CD4-positive, alpha-beta T cell treated with Interleukin-4 for 1 hour (primary cell): ENCODE measurements around the gene DGKI.

ENCODE experiments used
- DNase-seq, 2 donors: peaks; one replicate each; pipeline ENCODE4 v3.0.0-alpha.2; 2020 to 2022

Gene DGKI

GRCh38 chr7:137399827-137400823 lies 446.6 kb downstream of the DGKI start:
- DNase-seq = no peak

DNA sequence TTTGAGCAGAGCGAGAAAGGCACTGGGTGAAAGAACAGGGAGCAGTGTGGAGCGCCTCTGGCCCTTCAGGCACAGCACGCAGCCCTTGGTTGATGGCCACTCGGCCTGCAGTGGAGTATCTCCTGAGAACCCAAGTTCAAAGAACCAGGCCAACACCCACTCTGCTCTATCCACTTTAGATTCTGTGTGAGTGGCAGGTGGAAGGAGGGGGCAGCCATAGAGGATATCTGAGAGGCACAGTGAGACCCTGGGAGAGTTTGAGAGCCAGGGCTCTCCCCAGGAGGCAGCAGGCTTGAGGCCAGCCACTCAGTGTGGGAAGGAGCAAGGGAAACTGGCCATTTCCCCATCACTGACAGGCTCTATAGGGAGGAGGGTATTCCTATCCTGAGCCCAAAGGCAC lies 450.7 kb downstream of the DGKI start:
- DNase-seq = no peak

- no peak for DNase-seq
Measured at GRCh38 chr7:137395420-137395819, 451.4 kb downstream of the DGKI start.

GRCh38 chr7:137393570-137393969 lies 453.2 kb downstream of the DGKI start:
- no peak for DNase-seq

GRCh38 chr7:137390076-137390475 lies 456.7 kb downstream of the DGKI start:
- DNase-seq = no peak

- DNase-seq = no peak
Measured at GRCh38 chr7:137388916-137389315, 457.9 kb downstream of the DGKI start.

- DNase-seq = no peak
Measured at GRCh38 chr7:137386966-137387365, 459.8 kb downstream of the DGKI start.

DNA sequence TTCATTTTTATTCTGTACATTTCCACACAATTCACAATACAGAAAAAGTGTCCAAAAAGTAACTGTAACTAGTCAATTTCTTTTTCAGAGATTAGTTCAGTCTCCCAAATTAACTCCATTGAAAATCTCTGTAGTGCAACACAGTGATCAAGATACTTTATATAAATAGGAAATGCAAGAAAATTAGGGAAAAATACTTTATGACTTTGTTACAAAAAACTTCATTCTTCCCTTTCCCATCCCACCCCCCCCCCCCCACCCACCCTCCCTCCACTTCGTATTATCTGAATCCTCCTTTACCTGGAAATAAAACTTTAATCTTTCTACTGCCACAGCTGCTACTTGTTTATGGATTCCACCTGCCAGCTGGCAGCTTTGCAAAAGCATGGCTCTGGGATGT lies 465.7 kb downstream of the DGKI start:
- no peak for DNase-seq

DNA sequence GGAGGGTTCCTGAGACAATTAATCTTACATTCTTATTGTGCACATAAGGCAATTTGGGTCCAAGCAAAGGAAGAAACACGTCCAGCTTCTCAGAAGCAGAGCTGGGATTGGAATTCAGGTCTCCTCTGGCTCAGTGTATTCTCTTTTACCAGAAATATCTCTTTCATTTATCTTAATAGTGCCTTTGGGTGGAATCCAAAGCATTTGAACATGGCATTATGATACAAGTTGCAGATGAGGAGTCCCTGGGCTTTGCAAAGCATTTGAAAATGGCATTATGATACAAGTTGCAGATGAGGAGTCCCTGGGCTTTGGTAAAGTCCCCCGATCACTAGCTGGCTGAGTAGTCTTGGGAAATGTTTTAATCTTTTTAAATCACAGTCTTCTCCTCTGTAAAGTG lies 473.3 kb downstream of the DGKI start:
- no peak for DNase-seq

GRCh38 chr7:137371616-137372015 lies 475.2 kb downstream of the DGKI start:
- no peak for DNase-seq

DNA sequence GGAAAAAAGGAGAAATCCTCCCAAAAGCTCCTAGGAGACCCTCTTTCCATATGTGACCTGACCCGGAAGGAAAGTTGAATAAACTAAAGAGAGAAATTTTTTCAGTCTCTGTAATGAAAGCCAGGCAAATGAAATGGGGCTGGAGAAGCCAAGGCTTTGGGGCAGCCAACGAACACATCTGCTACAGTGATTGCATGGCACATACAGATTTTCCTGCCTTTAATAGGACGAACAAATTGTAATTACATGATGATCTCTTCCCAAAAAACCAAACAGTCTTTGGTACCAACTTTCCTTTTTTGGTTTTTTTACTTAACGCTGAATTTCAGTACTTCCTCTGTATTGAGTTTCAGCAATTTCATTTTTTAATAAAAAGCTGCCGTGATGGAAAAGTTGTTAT lies 479.8 kb downstream of the DGKI start:
- DNase-seq = no peak

- no peak for DNase-seq
Measured at GRCh38 chr7:137363683-137364082, 483.1 kb downstream of the DGKI start.

GRCh38 chr7:137360087-137360679 lies 486.6 kb downstream of the DGKI start:
- DNase-seq = no peak

- DNase-seq = no peak
Measured at GRCh38 chr7:137354961-137355360, 491.8 kb downstream of the DGKI start.

GRCh38 chr7:137354396-137354795 lies 492.4 kb downstream of the DGKI start:
- no peak for DNase-seq

DNA sequence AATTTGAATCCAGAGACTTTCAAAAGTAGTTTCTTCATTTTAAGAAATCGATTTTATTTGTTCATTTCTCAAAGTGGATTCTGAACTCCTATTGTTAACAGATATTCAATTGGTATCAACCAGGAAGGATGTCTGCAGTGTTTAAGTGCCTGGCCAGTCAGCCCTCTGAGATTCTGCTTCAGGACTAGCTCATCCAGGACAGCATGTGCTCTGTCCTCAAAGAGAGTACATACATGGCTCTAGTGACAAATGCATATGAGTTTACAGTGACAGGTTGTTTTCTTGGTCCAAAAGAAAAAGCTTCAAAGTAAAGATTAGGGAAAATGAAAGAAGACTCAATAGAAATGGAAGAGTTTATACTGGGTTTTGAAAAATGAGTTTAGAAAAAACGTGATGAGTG lies 494.8 kb downstream of the DGKI start:
- DNase-seq = no peak

GRCh38 chr7:137345799-137346449 lies 500.9 kb downstream of the DGKI start:
- no peak for DNase-seq

DNA sequence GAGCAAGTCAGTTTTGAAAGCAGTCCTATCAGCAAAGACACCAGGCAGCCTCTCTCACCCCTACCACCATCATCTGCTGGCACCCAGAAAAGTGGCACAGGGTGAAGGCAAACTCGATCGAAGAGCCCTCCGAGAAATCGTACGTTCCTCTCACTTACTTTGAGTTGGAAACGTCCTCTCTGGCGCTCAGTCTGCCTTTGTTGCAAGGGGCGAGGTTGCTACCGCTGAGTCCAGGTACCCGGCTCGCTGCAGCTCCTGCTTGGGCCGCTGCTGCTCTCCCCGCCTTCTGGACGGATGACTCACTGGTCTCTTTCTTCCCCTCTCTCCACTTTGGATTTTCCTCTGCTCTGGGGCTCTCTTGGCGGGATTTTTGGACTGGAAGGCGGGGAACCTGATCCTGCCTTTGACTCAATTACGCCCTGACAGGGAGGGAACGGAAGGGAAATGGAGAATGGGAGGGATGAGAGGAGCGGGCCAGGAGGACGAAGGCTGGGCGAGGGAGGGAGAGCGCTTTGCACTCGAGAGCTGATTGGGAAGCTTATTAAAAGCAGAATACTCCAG lies 503.4 kb downstream of the DGKI start, which contains the start of gene PTN:
Gene PTN, minus strand, starts transcription at position 453 of the 561 bp plus-strand sequence. CDS start 88,760 bp downstream, outside the sequence.
- no peak for DNase-seq

GRCh38 chr7:137342828-137343261 lies 503.9 kb downstream of the DGKI start:
- no peak for DNase-seq

- no peak for DNase-seq
Measured at GRCh38 chr7:137342265-137342664, 504.5 kb downstream of the DGKI start.

- no peak for DNase-seq
Measured at GRCh38 chr7:137337902-137338301, 508.9 kb downstream of the DGKI start.

GRCh38 chr7:137335814-137336213 lies 511.0 kb downstream of the DGKI start:
- DNase-seq = no peak

DNA sequence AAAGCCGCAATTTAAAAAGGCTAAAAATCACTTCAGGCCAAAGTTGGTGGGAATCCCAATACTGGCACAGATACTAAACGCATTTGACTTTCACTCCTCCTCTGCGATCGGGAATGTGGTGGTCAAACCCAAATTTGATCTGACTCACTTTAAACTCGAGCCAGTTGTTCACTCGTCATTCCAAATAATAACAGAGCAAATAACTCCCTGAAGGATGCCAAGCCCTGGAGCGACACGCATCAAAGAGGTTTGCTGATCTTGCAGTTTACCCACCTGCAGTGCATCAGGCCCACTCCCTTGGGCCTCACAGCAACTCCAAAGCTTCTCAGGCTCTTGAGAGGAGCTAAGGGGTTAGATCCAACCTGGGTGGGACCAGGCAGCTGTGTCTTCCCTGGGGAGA lies 515.4 kb downstream of the DGKI start:
- DNase-seq = no peak
